NOMO-1 (cell line): ENCODE measurements around the gene POLD1.
"Not testable (repeated sequence)": the region's sequence is repeated elsewhere in the genome, so short reads cannot be mapped to it uniquely, and the experiment has no call there.

ENCODE experiments used
- DNase-seq, 2 experiments: peaks; one replicate each; lab custom pipeline; 2025; ENCODE audit not compliant: unreplicated experiment in 2 of 2; lab: John Stamatoyannopoulos, UW

Gene POLD1

DNA sequence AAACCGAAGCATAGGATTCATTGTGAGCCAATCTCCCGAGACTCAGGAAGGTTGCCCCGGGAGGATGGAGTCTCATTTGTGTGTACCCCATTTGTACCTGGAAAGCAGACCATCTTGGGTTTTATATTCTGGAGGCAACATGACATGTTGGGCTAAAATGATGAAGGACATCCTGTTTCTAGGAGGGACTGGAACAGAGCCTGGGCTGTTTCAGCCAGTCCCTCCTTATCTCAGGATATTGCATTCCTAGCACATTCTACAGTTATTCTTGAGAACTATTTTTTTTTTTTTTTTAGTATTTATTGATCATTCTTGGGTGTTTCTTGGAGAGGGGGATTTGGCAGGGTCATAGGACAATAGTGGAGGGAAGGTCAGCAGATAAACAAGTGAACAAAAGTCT, 6.1 kb downstream of the POLD1 start:
- not testable (repeated sequence) for DNase-seq

DNA sequence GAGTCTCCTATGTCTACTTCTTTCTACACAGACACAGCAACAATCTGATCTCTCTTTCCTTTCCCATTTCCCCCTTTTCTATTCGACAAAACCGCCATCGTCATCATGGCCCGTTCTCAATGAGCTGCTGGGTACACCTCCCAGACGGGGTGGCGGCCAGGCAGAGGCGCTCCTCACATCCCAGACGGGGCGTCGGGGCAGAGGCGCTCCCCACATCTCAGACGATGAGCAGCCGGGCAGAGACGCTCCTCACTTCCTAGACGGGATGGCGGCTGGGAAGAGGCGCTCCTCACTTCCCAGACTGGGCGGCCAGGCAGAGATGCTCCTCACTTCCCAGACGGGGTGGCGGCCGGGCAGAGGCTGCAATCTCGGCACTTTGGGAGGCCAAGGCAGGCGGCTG, 6.8 kb downstream of the POLD1 start:
- DNase-seq: not testable (repeated sequence)

DNA sequence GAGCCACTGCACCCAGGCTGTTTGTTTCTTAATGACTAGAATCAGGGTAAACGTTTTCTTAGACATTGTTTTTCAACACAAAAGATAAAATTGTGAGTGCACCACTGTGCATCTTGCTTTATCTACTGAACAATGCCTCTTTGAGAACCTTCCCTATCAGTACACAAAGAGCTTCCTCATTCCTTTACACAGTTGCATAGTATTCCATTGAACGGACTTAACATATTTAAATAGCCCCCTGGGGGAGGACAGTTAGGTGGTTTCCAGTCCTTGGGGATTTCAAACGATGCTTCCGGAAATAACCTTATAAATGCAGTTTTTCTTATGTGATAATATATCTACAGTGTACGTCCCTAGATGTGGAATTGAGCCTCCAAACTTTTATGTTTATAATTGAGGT, 8.6 kb downstream of the POLD1 start:
- no peak for DNase-seq

DNA sequence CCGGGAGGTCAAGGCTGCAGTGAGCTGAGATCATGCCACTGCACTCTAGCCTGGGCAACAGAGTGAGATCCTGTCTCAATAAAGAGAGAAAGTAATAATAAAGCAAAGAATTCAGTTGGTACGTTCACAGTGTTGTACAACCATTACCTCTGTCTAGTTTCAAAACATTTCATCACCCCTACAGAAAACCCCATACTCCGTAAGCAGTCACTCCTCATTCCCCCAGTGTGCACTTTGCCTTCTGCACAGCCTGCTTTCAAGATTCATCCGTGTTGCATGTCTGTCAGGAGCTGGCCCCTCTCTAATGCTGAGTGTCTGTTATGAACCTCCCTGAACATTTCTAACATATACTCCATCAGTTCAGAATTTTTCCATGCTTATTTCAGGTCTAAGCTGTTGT, 9.4 kb downstream of the POLD1 start:
- no peak for DNase-seq

DNA sequence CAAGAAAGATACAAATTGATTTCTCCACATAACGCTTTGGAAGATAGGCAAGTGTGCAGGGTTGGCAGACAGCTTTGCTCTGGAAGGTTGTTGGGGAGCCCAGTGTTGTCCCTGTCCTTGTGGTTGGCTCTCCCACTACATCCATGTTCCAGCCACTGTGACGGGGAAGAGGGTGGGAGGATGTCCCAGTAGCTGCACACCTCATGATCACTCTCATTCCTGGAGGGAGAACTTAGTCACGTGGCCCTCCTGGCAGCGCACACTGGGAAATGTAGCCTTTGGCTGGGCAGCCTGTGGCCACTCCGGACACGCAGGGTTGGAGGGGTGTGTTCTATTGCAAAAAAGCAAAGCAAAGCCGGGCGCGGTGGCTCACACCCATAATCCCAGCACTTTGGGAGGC, 9.9 kb downstream of the POLD1 start:
- DNase-seq: no peak

DNA sequence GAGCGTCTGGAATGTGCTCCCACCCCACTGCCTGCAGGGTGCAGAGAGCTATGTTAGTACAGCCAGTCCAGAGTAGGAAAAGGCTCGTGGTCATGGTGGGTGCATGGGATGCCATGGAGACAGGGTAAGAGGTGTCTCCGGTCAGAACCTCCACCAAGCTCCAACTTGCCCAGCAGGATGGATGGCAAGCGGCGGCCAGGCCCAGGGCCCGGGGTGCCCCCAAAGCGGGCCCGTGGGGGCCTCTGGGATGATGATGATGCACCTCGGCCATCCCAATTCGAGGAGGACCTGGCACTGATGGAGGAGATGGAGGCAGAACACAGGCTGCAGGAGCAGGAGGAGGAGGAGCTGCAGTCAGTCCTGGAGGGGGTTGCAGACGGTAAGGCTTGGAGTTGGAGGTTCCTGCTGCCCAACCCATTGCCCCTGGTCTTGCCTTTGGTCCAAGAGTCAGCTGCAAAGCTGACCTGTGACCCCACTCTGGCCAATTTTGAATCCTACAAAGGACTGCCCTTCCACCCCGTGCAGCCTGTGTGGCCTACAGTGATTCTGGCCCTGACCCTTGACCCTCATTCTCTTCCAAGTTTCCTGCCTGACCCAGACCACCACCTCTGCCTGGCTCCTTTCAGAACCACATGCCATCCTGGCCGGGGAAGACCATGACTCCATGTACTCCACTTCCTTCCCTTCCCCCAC, 14.7 kb downstream of the POLD1 start:
- no peak for DNase-seq

DNA sequence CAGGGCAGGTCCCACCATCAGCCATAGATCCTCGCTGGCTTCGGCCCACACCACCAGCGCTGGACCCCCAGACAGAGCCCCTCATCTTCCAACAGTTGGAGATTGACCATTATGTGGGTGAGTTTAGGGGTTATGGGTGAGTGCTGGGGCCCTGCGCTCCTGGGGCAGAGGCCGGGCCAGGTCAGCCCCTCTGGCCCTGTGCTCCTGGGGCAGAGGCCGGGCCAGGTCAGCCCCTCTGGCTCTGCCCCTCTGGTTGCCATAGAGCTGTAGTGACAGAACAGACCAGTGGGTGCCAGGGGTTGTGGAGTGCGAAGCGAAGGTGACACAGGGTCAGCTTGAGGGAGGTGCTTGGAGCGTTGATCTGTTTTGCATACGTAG, 15.2 kb downstream of the POLD1 start:
- no peak for DNase-seq

DNA sequence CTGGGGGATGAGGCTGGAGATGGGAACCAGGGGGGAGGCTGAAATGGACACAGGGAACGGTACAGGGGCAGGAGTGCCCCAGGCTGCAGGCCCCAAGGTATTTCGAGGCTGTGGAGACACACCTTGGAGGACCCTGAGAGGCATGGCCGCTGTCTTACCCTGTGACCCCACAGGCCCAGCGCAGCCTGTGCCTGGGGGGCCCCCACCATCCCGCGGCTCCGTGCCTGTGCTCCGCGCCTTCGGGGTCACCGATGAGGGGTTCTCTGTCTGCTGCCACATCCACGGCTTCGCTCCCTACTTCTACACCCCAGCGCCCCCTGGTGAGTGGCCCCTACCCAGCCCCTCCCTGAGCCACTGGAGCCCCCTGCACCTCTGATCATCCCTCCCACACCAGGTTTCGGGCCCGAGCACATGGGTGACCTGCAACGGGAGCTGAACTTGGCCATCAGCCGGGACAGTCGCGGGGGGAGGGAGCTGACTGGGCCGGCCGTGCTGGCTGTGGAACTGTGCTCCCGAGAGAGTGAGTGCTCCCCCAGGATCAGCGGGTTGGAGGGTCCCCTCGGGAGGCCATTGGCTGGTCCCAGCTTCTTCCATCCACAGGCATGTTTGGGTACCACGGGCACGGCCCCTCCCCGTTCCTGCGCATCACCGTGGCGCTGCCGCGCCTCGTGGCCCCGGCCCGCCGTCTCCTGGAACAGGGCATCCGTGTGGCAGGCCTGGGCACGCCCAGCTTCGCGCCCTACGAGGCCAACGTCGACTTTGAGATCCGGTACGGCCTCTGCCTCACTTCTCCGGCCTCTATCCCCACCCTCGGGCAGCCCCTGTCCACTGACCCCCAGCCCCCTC, 17.7 kb downstream of the POLD1 start:
- DNase-seq: no peak

DNA sequence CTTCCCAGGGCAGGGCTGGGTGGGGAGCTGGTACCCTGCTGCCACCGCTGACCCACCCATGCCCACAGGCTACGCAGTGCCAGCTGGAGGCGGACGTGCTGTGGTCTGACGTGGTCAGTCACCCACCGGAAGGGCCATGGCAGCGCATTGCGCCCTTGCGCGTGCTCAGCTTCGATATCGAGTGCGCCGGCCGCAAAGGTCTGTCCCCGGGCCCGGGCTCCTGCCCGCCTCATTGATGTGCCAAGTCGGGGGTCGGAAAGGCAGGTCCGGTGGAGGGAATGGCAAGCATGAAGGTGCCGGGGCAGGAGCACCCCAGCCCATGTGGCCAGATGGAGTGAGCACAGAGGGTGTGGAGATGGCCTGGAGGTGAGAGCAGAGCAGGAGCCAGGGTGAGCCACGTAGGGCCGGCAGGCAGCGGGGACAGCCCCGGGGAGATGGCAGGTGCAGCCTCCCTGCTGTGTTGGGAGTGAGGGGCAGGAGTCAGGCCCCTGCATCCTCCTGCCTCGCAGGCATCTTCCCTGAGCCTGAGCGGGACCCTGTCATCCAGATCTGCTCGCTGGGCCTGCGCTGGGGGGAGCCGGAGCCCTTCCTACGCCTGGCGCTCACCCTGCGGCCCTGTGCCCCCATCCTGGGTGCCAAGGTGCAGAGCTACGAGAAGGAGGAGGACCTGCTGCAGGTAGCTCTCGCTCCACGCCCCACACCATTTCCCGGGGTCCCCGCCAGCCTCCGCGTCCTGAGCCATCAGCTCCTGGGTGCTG, 18.6 kb downstream of the POLD1 start:
- no peak for DNase-seq

DNA sequence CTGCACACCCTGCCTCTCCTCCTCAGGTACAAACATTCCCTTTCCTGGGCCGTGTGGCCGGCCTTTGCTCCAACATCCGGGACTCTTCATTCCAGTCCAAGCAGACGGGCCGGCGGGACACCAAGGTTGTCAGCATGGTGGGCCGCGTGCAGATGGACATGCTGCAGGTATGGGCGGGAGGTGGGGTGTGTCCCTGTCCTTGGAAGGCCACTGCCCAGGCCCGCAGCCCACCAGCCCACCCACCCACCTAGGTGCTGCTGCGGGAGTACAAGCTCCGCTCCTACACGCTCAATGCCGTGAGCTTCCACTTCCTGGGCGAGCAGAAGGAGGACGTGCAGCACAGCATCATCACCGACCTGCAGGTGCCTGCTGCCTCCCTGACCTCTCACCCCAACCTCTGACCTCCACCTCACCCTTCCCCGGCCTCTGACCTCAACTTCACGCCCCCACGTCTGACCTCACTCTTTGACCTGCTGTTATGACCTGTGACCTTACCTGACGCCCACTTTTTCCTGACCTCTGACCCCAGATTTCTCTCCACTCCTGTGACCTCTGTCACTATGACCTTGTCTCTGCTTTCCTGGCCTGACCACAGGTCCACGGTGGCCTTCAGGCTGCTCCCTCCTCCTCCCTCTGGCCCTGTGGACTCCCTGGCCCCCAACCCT, 22.1 kb downstream of the POLD1 start:
- DNase-seq: no peak

DNA sequence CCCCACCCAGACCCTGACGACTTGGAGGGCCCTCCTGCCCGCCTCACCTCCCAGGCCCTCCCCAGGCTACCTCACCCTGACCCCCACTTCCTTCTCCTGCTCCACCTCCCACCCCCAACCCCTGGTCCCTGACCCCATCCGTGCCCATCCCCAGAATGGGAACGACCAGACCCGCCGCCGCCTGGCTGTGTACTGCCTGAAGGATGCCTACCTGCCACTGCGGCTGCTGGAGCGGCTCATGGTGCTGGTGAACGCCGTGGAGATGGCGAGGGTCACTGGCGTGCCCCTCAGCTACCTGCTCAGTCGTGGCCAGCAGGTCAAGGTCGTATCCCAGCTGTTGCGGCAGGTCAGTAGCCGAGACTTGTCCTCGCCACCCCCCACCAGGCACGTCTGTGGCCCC, 22.7 kb downstream of the POLD1 start:
- DNase-seq: no peak

DNA sequence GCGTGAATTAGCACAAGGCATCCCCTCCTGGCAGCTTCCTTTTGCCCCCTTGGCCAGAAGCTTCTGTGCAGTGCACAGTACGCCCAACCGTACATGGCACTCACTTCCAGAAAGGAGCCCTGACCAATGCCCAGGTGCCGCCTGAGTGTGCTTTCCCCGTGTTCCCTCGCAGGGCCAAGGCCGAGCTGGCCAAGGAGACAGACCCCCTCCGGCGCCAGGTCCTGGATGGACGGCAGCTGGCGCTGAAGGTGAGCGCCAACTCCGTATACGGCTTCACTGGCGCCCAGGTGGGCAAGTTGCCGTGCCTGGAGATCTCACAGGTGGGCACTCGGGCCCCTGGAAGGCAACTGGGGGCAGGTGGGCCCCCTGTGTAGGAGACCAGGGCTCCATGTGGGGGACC, 25.2 kb downstream of the POLD1 start:
- DNase-seq: no peak

DNA sequence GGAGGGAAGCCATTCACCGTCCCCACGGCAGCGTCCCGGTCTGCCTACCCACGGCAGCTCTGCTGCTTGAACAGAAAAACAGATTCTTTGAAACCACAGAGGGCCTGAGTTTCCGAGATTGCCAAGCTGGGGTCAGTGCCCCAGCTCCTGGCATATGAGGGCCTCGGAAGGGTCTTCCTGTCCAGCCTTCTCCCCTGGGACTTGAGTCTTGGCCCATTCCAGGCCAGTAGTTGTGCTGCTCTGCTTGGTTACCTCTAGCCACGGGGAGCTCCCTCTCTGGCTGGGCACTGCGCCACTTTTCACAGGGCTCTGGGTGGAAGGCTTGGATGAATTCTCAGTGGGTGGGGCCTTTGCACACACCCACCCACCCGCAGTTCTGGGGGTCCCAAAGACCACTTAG, 26.0 kb downstream of the POLD1 start:
- DNase-seq: no peak

DNA sequence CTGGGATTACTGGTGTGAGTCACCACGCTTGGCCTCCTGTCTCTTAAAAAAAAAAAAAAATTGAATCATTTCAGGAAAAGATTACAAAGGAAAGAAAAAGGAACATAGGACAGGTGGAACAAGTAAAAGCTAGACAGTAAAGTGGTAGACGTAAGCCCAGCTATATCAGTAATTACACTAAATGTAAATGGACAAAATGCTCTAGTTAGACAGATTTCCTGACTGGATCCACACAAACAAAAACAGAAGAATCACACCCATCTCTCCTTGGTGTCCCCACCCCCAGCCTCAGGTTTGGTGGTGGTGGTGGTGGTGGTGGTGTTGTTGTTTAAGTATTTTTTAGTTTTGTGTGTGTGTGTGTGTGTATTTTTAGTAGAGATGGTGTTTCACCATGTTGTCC, 28.3 kb downstream of the POLD1 start:
- no peak for DNase-seq

DNA sequence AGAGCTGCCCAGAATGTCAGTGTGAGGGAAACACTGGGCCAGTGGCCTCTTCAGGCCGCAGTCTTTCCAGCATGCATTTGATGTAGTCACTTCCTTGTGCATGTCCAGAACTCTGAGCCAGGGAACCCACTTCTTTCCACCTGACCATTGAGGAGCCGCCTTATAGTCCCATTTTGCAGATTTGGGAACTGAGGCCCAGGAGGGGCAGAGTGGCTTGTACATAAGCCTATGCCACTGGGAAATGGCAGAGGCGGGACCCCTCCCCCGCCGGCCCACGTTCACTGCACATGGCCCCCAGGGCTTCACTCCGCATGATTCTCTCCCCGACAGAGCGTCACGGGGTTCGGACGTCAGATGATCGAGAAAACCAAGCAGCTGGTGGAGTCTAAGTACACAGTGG, 28.9 kb downstream of the POLD1 start:
- DNase-seq: no peak

DNA sequence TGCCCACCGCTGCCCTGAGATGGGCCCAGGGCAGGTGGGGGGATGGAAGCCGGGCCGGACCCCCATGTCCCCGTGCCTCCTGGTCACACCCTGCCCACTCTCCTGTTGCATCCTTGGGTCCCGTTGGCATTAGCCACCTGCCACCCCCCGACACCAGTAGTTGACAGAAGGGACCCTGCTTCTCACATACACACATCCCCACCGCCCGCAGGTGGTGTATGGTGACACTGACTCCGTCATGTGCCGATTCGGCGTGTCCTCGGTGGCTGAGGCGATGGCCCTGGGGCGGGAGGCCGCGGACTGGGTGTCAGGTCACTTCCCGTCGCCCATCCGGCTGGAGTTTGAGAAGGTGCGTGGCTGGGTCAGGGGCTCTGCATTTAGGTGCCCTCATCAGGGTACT, 29.4 kb downstream of the POLD1 start:
- DNase-seq: no peak

DNA sequence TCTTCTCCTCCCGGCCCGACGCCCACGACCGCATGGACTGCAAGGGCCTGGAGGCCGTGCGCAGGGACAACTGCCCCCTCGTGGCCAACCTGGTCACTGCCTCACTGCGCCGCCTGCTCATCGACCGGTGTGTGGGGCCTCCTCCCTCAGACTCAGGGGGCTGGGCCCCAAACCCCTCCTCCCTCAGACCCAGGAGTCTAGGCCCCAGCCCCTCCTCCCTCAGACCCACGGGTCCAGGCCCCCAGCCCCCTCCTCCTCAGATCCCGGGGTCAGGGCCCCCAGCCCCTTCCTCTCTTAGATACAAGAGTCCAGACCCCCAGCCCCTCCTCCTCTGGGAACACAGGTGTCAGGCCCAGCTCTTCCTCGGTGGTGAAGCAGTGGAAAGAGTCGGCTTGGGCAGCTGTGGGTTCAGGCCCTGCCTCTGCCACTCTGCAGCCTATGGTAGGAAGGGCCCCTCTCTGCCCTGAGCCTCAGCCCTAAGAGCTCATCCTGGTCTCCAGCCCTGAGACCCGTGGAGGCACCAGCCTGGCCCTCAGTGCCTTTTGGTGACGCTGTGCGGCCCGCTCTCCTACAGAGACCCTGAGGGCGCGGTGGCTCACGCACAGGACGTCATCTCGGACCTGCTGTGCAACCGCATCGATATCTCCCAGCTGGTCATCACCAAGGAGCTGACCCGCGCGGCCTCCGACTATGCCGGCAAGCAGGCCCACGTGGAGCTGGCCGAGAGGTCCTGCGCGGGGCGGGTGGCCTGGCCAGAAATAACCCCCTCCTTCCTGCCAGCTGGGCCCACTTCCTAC, 30.9 kb downstream of the POLD1 start:
- DNase-seq: peak; percentile 68 to 69

DNA sequence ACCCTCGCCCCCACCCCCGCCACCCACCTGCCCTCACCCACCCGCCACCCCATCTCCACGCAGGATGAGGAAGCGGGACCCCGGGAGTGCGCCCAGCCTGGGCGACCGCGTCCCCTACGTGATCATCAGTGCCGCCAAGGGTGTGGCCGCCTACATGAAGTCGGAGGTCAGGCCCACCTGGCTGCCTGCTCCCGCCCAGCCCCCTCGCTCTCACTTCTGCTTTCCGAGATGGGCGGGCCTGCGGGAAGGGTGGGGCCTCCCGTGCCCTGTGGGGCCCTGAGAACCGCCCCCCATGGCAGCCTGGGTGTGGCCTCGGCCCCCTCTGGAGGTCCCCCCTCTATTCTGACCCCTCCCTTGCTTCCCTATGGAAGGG, 31.5 kb downstream of the POLD1 start:
- DNase-seq: peak; percentile 80 to 96

DNA sequence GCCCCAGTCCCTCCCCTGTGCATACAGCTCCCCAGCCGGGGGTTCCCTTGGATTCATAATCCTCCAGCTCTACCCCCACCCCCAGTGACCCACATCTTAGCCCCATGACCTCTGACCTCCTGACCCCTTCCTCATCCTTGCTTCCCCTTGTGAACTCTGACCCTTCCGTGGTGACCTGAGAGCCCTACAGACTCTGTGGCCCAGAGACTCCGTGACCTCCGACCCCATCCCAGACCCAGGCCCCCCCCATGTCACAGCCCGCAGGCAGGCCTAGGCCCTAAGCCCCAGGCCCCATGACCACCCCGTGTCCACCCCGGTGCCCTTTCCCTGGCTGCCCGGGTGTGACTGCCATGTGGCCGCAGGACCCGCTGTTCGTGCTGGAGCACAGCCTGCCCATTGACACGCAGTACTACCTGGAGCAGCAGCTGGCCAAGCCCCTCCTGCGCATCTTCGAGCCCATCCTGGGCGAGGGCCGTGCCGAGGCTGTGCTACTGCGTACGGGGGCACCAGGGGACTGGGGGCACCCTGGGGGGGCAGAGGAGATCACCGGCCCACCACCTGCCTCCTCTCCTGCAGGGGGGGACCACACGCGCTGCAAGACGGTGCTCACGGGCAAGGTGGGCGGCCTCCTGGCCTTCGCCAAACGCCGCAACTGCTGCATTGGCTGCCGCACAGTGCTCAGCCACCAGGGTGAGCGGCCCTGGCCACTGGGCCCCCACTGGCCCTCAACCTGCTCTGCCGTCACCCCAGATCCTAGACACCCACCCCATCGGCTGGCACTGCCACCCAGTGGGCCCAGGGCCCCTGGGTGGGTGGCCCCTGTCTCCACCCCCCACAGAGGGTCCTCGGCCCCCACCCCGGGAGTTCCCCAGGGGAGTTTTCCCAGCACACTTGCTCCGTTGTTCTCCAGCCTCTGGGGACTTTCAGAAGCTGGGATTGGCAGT, 32.2 kb downstream of the POLD1 start:
- no peak for DNase-seq
